ENCODE results near the gene DOC2B.

- TF ChIP-seq CTCF (IDR thresholded peaks at IDR 0.05 in 2 of 3, conservative IDR thresholded peaks at IDR 0.05 in 1 of 3; ENCODE audit: borderline replicate concordance in 1 of 3, insufficient read depth in 1 of 3, low read depth in 2 of 3, low read length in 2 of 3) (no peak), SIN3A (IDR thresholded peaks at IDR 0.05; ENCODE audit: low read depth) (no peak), YY1 (IDR thresholded peaks at IDR 0.05; ENCODE audit: extremely low read depth, insufficient replicate concordance, low read depth, low read length) (no peak), POLR2A (IDR thresholded peaks at IDR 0.05; ENCODE audit: borderline replicate concordance, extremely low read depth, insufficient read depth, insufficient read length) (no peak), EZH2 (IDR thresholded peaks at IDR 0.05) (no peak), POLR2AphosphoS5 (IDR thresholded peaks at IDR 0.05; ENCODE audit: low read depth, low read length) (no peak)
These were observed 25.3 kb downstream of the DOC2B start for GRCh38 chr17:156094-156621.

Data from HCT116 (cell line).